HG02970 (cell line): ENCODE data around the gene ZBTB21.
"Not testable (repeated sequence)": the region's sequence is repeated elsewhere in the genome, so short reads cannot be mapped to it uniquely, and the experiment has no call there.

Experiments used
- ATAC-seq: cut with Tn5 transposase; IDR thresholded peaks from one replicate; pipeline ENCODE4 v1.9.1; 2021; ENCODE audit warnings: mild to moderate bottlenecking, moderate library complexity, moderate number of reproducible peaks; ENCODE audit not compliant: unreplicated experiment, low FRiP score

The ZBTB21 gene

DNA sequence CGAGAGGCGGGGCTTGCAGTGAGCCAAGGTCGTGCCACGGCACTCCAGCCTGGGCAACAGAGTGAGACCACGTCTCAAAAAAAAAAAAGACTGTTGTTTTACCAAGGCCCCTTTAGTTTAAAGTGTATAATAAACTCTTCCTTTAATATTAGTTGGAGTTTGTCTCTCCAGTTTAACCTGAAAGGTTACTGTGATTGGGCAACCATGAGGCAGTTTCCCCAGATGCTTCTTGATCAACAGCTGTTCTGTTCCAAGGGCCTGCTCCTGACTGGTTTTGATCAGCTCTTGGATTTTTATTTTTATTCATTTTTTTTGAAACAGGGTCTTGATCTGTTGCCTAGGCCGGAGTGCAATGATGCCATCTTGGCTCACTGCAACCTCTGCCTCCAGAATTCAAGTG, 38.3 kb downstream of the ZBTB21 start:
- ATAC-seq, result no peak

DNA sequence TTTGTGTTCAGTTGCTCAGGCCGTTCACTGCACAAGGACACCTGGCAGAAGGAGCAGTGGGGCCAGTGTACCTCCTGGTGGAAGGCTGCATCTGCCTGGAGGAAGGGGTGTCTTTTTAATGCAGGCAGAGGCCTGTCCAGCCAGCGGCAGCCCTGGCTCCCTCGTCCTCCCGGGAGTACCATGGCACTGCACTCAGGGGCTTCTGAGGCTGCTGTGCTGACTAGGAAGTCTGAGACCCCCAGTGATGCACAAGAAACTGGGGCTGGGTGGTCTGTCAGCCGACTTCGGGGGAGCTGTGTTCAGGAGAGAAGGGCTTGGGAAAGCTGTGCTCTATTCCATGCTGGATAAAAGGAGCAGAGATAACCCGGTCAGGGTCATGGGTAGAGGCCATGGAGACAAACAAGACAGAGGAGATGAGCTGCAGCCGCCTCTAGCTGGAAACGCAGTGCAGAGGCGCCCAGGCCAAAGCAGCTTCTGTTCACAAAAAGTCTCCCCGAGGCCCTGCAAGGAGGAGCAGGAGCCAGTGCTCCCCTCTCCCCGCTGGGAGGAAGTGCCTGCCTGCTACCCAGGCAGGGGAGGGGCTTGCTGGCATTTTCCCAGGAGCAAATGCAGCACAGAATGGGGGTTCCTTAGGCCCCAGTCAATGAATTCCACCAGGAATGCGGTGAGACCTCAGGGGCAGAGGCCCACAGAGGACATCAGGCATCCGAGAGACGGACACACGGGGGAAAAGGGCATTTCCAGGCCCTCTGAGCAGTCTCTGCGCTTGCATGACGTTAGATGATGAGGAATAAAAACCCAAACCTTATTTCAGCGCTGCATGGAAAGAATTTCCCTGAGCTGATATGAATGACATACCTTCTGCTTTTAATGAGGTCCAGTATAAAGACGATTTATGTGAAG, 39.2 kb downstream of the ZBTB21 start:
- no peak for ATAC-seq

DNA sequence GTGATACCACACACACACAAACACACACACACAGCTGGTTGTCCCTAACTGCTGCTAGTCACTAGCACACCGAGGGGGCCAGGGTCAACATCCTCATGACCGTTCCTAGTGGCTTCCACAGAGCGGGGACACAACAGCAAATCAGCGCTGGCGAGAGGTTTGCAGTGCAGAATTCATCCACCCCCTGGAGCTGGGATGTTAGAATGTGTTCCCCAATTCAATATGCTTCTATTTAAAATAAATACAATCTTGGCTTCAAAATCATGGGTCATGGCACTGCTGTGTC, 40.1 kb downstream of the ZBTB21 start:
- no peak for ATAC-seq

DNA sequence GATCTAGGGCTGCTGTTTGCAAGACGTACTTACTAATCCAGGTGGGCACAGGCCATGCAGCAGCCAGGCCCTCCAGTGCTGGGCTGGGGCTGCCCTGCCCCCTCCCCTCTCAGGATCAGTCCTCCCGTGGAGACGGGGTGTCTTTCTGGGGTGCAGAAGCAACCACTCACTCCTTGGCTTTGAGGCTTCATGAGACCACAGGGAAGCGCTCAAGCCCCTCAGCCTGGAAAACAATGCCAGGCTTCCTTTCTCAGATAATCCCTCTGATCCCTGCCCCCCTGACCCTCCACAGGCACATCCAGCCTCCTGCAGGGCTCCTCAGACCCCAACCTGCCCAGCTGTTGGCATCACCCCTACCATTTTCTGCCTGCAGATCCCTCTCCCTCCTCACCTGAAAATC, 42.5 kb downstream of the ZBTB21 start:
- no peak for ATAC-seq

DNA sequence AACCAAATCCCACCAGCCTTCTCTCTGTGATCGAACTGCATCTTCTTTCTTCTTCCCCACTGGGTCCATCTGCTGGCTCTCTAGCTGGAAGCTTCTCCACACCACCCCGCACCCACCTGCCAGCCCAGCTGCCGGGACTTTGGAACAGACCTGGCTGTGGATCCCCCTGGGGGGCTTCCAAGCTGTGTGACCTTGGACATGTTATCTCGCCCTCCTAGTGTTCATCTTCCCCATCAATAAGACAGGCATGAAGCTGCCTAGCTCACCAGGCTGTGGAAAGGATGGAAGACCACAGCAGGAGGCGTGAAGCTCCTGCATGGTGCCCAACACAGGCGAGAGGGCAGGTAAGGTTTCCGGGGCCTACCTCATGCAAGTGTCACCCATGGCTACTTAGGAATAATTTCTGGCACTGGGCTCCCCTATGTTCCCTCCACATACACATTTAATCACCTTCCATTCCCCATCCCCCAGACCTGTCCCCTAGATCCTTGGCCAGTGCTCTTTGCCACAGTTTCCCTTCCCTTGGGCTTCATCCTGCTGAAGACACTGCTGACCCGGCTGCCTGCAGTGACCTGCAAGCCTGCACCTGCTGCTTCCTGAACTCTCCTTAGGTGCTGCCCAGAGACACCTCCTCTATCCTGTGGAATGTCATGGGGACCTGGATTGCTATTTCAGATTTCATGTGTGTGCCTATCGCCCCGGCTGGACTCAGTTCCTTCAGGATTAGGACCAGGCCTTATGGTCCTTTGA, 43.1 kb downstream of the ZBTB21 start:
- ATAC-seq, result no peak

DNA sequence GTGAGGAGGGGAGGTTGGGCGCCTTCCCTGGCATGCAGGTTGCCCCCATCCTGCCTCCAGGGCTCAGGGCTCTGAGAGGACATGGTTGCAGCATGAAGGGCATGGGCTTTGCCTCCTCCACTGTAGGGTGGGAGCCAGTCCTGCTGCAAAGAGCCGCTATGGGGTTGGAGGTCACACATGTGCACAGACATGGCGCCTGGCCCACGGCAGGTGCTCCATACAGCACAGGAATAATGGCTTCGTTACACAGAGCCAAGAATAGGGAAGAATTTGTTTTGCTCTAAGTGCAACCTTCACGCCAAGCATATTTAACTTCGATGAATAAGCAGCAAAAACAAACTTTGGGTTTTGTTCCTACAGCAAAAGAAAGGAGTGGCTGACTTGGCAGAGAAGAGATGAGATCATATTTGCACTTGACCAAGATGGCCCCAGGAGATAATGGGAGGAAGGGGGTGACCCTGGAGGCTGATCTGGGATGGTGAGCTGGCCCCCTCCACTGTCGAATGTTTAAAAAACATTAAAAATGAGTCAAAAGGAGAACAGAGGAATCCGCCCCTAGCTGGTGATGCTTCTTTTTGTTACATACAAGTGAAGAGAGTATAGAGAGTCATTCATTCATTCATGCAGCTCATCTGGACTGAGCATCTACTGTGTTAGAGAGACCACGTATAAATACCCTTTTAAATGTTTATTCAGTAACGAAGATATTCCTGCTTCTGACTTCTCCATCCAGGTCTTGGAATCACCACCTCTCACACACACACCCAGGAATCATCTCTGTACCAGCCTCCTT, 43.9 kb downstream of the ZBTB21 start:
- ATAC-seq, result no peak

DNA sequence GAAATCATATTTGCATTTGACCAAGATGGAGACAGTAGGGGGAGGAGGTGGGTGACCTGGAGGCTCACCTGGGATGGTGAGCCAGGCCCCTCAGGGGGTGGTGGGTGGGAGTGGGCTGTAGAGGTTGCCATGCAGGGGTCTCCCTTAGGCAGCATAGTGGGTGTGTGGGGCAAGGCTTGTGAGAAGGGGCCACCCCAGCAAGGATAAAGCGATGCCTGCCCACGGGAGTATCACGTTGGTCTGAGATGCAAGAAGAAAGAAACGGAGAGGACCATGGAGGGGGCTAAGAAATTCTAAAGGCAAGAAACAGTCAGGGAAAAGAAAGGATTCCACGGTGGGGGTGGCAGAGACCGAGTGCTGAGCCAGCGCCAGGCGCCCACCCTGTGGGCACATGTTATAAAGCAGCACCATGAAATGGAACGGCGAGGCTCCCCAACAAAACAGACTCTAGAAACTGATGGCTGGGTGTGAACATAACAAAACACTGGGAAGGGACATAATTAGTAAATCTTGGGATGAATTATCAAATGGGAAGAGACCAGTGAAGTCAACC, 44.6 kb downstream of the ZBTB21 start:
- no peak for ATAC-seq

DNA sequence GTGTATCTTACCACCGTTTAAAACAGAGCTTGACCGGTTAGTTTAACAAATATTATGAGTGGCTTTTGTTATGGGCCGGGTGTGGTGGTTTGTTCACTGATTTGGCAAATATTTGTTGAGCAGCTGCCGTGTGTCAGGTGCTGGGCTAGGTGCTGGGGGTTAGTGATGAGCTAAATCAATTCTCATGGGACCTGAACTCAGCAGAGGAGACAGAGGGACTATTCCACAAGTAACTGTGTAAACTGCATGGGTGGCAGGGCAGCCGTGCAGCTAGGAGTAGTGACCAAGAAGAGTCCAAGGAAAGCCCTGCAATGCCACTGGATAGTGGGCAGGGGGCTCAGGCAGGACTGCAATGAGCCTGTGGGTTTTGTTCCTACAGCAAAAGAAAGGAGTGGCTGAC, 45.1 kb downstream of the ZBTB21 start:
- no peak for ATAC-seq

DNA sequence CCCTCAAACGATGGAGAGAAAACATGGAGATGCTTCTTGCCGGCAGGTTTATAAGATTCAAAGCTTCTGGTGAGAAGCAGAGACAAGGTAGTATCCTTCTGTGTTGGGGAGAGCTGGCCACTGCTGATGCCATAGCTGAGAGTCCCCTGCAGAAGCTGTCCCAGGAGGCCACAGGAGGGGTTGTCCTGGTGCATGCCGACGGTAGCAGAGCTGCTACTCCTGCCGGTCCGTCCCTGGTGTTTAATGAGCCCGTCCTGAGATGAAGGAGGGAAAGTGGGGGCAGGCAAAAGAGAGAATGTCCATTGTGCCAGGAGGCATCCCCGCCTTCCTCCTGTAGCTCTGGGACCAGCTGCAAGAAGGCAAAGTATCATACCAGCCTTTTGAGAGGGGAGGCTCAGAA, 46.0 kb downstream of the ZBTB21 start:
- no peak for ATAC-seq

DNA sequence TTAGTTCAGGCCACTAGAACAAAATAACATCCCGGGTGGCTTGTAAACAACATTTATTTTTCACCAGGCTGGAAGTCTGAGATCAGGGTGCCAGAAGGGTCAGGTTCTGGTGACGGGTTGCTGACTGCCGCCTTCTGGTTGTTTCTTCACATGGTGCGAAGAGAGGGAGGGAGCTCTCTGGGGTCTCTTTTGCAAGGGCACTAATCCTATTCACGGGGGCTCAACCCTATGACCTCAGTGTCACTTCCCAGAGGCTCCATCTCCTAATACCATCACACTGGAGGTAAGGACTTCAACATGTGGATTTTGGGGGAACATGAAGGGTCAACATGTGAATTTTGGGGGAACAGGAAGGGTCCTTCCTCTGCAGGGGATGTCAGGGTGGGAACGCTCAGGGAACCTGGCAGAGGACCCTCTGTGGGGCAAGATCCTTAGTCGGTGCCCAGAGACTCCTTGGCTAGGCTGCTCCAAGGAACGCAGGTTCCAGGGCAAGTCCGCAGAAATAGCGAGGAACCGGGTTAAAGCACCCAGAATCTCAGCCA, 47.7 kb downstream of the ZBTB21 start:
- ATAC-seq, result no peak

DNA sequence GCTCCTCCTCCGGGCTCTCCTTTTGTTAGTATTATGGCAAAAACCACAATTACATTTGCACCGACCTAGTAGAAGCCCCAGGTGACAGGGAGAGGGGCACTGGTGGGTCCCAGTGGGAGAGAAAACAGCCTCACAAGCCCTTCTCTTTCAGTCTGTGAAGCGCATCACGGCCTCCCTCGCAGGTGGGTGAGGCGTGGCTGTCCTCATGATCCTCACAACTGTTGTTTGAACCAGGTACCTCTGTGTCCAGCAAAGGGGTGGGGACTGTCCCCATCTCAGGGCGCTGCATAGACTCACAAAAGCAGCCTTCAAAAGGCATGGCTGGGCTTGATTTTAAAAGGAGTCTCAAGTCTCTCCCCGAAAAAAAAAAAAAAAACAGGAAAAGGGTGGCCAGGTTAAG, 48.4 kb downstream of the ZBTB21 start:
- no peak for ATAC-seq

DNA sequence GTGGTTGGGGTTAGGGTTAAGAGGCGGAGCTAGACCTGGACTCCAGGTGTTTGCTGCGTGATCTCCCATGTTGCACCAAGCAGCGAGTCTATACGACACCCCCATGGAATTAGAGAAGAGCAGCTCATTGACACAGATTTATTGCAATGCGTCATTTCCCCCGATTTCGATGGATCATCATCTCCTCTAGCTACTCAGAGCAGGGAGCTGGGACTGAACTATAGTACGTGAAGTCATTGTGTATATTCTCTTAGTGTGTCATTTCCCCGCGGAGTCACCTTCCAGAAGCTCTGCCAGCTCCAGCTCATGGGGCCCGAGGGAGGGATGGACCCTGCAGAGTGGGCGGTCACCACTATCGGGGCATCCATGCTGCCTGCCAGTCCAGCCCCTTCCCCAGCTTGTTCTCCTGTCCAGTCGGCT, 48.9 kb downstream of the ZBTB21 start:
- ATAC-seq, result no peak

DNA sequence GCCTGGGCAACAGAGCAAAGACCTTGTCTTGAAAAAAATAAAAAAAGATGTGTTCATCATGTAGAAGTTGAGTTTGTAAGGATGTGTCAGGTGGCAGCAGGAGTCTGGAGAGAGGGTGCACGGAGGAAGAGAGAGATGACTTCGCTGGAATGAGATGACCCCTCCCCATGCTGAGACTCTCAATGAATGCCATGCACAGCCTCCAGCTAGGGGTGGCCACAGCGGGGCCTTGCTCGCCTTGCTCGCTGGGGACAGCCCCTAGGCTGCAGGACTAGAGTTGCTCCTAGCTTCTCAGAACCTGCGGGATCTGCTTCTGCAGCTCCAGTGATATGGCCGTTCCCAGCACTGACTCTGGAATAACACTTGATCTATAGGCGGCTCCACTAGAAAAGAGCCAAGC, 49.8 kb downstream of the ZBTB21 start:
- no peak for ATAC-seq

DNA sequence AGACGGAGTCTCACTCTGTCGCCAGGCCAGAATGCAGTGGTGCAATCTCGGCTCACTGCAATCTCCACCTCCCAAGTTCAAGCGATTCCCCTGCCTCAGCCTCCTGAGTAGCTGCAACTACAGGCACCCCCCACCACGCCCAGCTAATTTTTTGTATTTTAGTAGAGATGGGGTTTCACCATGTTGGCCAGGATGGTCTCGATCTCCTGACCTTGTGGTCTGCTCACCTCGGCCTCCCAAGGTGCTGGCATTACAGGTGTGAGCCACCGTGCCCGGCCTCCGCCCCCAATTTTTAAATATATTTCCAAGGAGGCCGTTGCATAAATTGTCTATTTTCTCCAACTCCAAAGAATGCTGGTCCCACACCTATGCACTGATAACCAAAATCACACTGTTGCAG, 50.5 kb downstream of the ZBTB21 start:
- not testable (repeated sequence) for ATAC-seq

DNA sequence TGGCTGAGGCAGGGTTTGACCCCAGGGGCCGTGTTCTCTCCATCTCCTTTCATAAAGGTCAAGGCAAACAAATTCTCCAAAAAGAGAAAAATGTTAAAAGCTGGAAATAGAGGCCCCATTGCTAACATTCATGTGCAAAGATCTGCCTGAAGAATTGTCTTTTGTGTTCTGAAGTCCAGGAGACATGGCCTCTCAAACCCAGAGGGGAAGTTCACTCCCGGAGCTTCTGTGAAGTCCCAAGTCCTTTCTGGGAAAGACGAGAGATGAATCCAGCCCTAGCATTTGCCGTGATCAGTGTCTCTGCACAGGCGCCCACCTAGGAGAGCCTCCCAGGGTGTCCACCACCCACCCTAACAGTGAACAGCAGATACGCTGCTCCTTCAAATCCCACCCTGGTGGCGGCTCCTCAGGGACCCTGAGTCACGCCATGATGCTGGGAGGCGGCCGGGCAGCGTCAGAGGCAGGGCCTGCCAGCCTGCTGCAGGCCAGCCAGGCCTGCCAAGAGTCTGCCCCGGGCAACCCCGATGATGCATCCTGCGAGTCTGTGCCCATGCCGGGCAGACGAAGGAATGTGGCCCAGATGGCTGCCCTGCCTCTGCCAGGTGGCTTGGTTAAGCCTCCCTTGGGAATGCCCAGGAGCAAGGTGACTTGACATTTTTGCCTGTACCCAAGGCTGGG, 51.1 kb downstream of the ZBTB21 start:
- no peak for ATAC-seq

DNA sequence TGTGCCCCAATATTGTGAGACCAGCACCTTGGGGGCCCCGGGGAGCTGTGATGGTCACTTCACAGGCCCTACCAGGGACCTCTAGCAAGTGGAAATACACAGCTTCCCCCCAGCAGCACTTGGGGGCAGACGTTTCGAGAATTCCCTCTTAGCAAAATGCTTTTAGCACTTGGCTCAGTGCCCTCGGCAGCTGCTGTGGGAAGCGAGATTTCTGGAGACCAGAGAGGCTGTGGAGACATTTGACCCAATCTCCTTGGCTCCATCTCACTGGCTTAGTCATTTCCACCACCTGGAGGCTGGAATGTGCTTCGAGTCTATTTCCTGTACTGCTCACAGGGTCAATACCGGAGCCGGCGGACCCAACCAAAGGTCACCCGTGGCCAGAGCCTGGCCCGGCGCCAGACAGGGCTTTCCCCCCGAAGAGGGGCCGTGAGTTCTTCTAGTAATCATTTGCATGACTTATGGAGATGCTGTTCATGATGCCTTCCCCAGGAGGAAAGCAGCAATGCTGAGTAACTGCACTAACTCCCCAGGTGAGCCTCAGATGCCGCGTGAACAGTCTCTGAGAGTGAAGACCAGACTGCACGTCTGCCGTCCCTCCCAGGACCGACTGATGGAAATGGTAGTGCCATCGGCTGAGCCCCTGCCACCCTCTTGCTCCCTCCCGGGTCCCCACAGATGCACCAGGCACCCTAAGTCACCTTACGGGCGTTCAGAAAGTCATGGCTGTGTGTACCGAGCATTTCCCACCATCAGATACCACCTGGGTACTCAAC, 52.0 kb downstream of the ZBTB21 start:
- no peak for ATAC-seq

DNA sequence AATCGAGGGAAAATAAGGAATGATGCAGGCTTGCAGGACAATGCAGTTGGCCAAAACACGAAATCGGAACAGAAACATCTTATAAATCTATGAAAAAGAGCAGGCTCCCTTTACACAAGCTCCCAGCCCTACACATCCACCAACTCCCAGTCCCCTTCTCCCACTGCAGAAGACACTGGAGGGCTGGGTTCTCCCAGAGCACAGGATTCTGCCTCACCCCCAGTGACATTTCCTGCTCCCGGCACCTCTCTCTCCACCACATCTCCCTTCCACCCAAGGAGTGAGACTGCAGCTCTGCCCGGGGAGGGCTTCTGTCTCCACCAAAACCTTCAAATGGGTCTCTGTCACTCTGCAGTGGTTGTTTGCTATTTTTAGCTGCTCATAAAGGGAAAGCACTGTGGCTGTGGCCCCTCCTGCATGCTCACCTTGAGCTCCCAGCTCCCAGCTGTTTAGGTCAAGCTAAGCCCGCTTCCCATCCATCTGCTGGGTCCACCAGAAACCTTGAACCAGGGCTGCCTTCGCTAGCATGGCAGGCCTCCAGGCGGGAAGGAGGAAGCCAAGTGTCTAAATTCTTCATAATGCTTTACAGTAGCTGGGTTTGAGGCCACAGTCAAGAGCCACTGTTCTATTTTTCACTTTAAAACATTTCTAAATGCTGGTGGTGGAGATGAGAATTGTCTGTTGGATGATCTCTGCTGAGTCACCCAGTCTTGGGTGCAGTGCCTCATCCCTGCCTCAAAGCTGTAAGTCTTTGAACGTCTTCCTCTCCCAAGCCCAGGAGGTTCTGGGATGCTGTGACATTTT, 53.0 kb downstream of the ZBTB21 start:
- ATAC-seq, result no peak

DNA sequence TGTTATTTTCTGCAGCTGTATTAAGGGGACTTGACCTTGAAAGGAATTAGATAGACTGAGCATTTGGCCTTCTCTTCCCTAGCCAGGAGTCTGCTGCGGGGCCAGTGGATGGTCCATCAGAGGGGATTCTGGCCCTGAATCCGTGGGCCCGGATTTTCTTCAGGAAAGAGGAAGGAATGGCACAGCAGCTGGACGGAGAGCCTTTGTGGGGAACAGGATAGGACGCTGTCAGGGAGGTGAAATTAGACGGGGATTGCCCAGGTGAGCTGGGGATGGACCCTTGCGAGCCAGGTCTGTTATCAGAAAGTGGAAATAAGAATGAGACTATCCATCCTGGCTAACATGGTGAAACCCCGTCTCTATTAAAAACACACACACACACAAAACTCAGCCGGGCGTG, 54.6 kb downstream of the ZBTB21 start:
- ATAC-seq, result no peak
